Endothelial cell of umbilical vein (primary cell): ENCODE data around the gene TSHB. TPM values are rescaled to one million over a fixed set of nuclear protein-coding genes. Genes with fewer than 3 reads are reported as not detected.

ENCODE experiments used
- BruUV-seq: library from RNA; stranded (reverse); fragments of 400-500 nt; replicated peaks from 2 replicates; lab custom pipeline; 2021; lab: Mats Ljungman, UMichigan
- CTCF ChIA-PET: fragments of 300-600, 350-600 bp; sonication (Branson Sonifier 250); formaldehyde crosslinking; loops from one replicate; lab custom pipeline; 2021; ENCODE audit warnings: antibody characterized with exemption, inconsistent platforms; lab: Charles Lee
- POLR2A ChIA-PET: fragments of 300-600, 350-600 bp; sonication (Branson Sonifier 250); formaldehyde crosslinking; loops from one replicate; lab custom pipeline; 2021; ENCODE audit warnings: antibody characterized with exemption, inconsistent platforms; lab: Charles Lee
- DNase-seq: peaks from one replicate; pipeline ENCODE4 v3.0.0-alpha.2; 2011; ENCODE audit warnings: low read depth, low spot score
- FAIRE-seq: peaks from 2 replicates; lab custom pipeline; 2011; peaks lifted over from hg19 to GRCh38; lab: Jason Lieb, UNC
- H2AFZ ChIP-seq: 2 replicates; pipeline ENCODE4 v1.6.0; 2012; ENCODE audit warnings: low read depth, low read length, control low read depth, inconsistent platforms
- H3K27ac ChIP-seq: 2 replicates; pipeline ENCODE4 v1.5.1; 2011; ENCODE audit warnings: low read depth, mild to moderate bottlenecking, control low read depth, low read length, moderate library complexity; ENCODE audit not compliant: insufficient read depth
- H3K27me3 ChIP-seq, 2 experiments: 2 replicates each; pipeline versions ENCODE4 v1.6.0 to v1.6.1; 2011; ENCODE audit warnings: low read length in 2 of 2, mixed read lengths in 1 of 2; ENCODE audit not compliant: control insufficient read depth in 2 of 2, insufficient read depth in 2 of 2
- H3K36me3 ChIP-seq, 2 experiments: 2 replicates in 1 of 2; 3 replicates in 1 of 2; pipeline ENCODE4 v1.5.1; 2011; ENCODE audit warnings: low read length in 2 of 2, mild to moderate bottlenecking in 1 of 2, moderate library complexity in 1 of 2; ENCODE audit not compliant: control insufficient read depth in 2 of 2, insufficient read depth in 2 of 2; ENCODE audit errors: extremely low read depth in 1 of 2
- H3K4me1 ChIP-seq: 3 replicates; pipeline ENCODE4 v1.5.1; 2011; ENCODE audit warnings: mild to moderate bottlenecking, low read length; ENCODE audit not compliant: control insufficient read depth, insufficient read depth; ENCODE audit errors: extremely low read depth
- H3K4me2 ChIP-seq: 2 replicates; pipeline ENCODE4 v1.6.1; 2011; ENCODE audit warnings: low read length, control low read depth, mixed read lengths; ENCODE audit not compliant: insufficient read depth
- H3K4me3 ChIP-seq, 3 experiments: fragments of 200-600 bp in 1 of 3; sonication (generic), shearing (Covaris generic) in 1 of 3; replicated peaks in 1 of 3; 2 replicates each; pipeline ENCODE4 v1.5.1; 2011 to 2016; ENCODE audit warnings: control low read depth in 3 of 3, low read length in 3 of 3, mild to moderate bottlenecking in 2 of 3, inconsistent platforms in 1 of 3, low read depth in 1 of 3, moderate library complexity in 1 of 3; ENCODE audit not compliant: insufficient read depth in 1 of 3
- H3K79me2 ChIP-seq: 2 replicates; pipeline ENCODE4 v1.6.0; 2012; ENCODE audit warnings: low read length, inconsistent platforms; ENCODE audit not compliant: control insufficient read depth, insufficient read depth
- H3K9ac ChIP-seq: replicated peaks from 2 replicates; pipeline ENCODE3; 2011; ENCODE audit warnings: low read length, control low read depth; ENCODE audit not compliant: insufficient read depth; ENCODE audit errors: extremely low read depth
- H3K9me1 ChIP-seq: replicated peaks from 3 replicates; pipeline ENCODE4 v1.6.0; 2011; ENCODE audit warnings: mild to moderate bottlenecking, low read length; ENCODE audit not compliant: control insufficient read depth, insufficient read depth; ENCODE audit errors: extremely low read depth
- H3K9me3 ChIP-seq: replicated peaks from 2 replicates; pipeline ENCODE4 v1.5.1; 2012; ENCODE audit warnings: low read length, inconsistent platforms; ENCODE audit not compliant: control insufficient read depth, insufficient read depth
- H4K20me1 ChIP-seq: replicated peaks from 2 replicates; pipeline ENCODE3; 2011; ENCODE audit warnings: mild to moderate bottlenecking, low read length; ENCODE audit not compliant: control insufficient read depth, insufficient read depth; ENCODE audit errors: extremely low read depth
- CTCF ChIP-seq, 2 donors: IDR thresholded peaks; 1 replicate in 1 of 2; 2 replicates in 1 of 2; pipeline ENCODE4 v1.5.1; 2011; ENCODE audit warnings: low read length in 2 of 2, mild to moderate bottlenecking in 2 of 2, moderate library complexity in 2 of 2, control low read depth in 1 of 2, inconsistent platforms in 1 of 2, low read depth in 1 of 2; ENCODE audit not compliant: insufficient read depth in 1 of 2; ENCODE audit errors: extremely low read depth in 1 of 2
- EZH2 ChIP-seq: IDR thresholded peaks from 2 replicates; pipeline ENCODE4 v1.6.1; 2012; ENCODE audit warnings: borderline replicate concordance, low read depth, mild to moderate bottlenecking, moderate library complexity, low read length, inconsistent platforms; ENCODE audit not compliant: severe bottlenecking
- JUN ChIP-seq: IDR thresholded peaks from 2 replicates; pipeline ENCODE4 v1.6.1; 2011; ENCODE audit warnings: borderline replicate concordance, low read depth; ENCODE audit not compliant: insufficient read length, insufficient read depth
- MAX ChIP-seq: IDR thresholded peaks from 2 replicates; pipeline ENCODE4 v1.6.1; 2011; ENCODE audit not compliant: insufficient read depth, insufficient read length
- POLR2AphosphoS5 ChIP-seq: IDR thresholded peaks from 2 replicates; pipeline ENCODE4 v1.6.1; 2012; ENCODE audit warnings: low read depth, mild to moderate bottlenecking, control low read depth, low read length, moderate library complexity; ENCODE audit not compliant: insufficient read depth
- dilution Hi-C: fragments of 300-500 bp; cut with MboI; formaldehyde crosslinking; loops from one replicate; pipeline ENCODE4 v1.15.0; 2019; ENCODE audit warnings: low sequenced_read_pairs; ENCODE audit not compliant: extremely low pct_ligation_motif_present
- intact Hi-C: fragments of 100-400 bp; cut with micrococcal nuclease; formaldehyde crosslinking; loops from one replicate; pipeline ENCODE4 v1.10.0; 2022
- polyA plus RNA-seq, 4 experiments: library from polyadenylated mRNA; depleted of rRNA in 3 of 4; stranded (reverse) in 3 of 4; unstranded in 1 of 4; fragments of >200 nt; gene quantifications; 2 replicates each; pipeline versions ENCODE4 v1.2.1 to v1.2.3, GENCODE V29; 2011 to 2012; ENCODE audit warnings: missing spikeins in 1 of 4
- total RNA-seq: library from RNA; stranded (reverse); gene quantifications from 2 replicates; pipeline ENCODE4 v1.2.3, GENCODE V29; 2021

Gene TSHB
- total and polyA plus RNA-seq, 2 donors (not counting 3 experiments of a cell fraction or from before 2014, with no cell fraction given) = not detected

GRCh38 chr1:115057661-115058254 is 28.1 kb downstream of the TSHB start:
- Histone ChIP-seq H3K79me2 (no peaks in the 10 kb centered on the region), H3K4me3 (no peak overlapping the region), H3K9me3 (no peaks in the 10 kb centered on the region), H3K9ac (no peak overlapping the region), H3K4me2 (no peak overlapping the region), H3K9me1 (no peaks in the 10 kb centered on the region), H4K20me1 (no peaks in the 10 kb centered on the region), H3K4me1 (peaks cover 19% of the 10 kb centered on the region), H3K27me3 (no peaks in the 10 kb centered on the region), H3K27ac (no peak overlapping the region), H3K36me3 (no peaks in the 10 kb centered on the region), H2AFZ (no peak overlapping the region)
- no peak for FAIRE-seq
- DNase-seq = no peak
- intact Hi-C loops = no loop called here
- TF ChIP-seq JUN = no peak
- no peak for TF ChIP-seq MAX
- no peak for TF ChIP-seq CTCF (IDR thresholded peaks at IDR 0.05; ENCODE audit: extremely low read depth in 1 of 2, insufficient read depth in 1 of 2, low read depth in 1 of 2, low read length in 2 of 2)
- no peak for TF ChIP-seq POLR2AphosphoS5
- no peak for TF ChIP-seq EZH2
- dilution Hi-C loops = no loop called here
- ChIA-PET POLR2A (no interaction called here), CTCF (interaction anchor here (1.0 to 2.0 kb wide), 9 partner anchors 8 to 1079 kb away, joined by 3 to 6 read pairs (median 4); partner anchors contain the start of gene OLFML3)
- no TSS peak for BruUV-seq
